Sigmoid colon (tissue), 4 donors: ENCODE measurements around the gene SEPTIN6.

Experiments used
- CTCF ChIP-seq, 4 experiments: fragments of 450-650 bp in 3 of 4; fragments of 200-600 bp in 1 of 4; IDR thresholded peaks; one replicate each; pipeline ENCODE4 v1.5.1; 2016 to 2019; ENCODE audit warnings: antibody characterized with exemption in 4 of 4, mild to moderate bottlenecking in 3 of 4, moderate library complexity in 2 of 4
- EP300 ChIP-seq, 4 donors: sonication (generic); formaldehyde crosslinking; IDR thresholded peaks; one replicate each; pipeline ENCODE4 v1.6.1; 2017; ENCODE audit warnings: antibody characterized with exemption in 4 of 4
- POLR2A ChIP-seq, 2 donors: fragments of 450-650 bp; IDR thresholded peaks; one replicate each; pipeline ENCODE4 v1.6.1; 2016; ENCODE audit warnings: antibody characterized with exemption in 2 of 2, mild to moderate bottlenecking in 2 of 2, moderate library complexity in 2 of 2
- POLR2AphosphoS5 ChIP-seq, 4 donors: sonication (generic); formaldehyde crosslinking; IDR thresholded peaks; one replicate each; pipeline ENCODE4 v1.6.1; 2017; ENCODE audit warnings: antibody characterized with exemption in 4 of 4

GRCh38 chrX:119726900-119727555 lies 34.1 kb upstream of the SEPTIN6 start:
- no peak for TF ChIP-seq CTCF (IDR thresholded peaks at IDR 0.05)
- no peak for TF ChIP-seq POLR2A (IDR thresholded peaks at IDR 0.05)
- TF ChIP-seq POLR2AphosphoS5 (IDR thresholded peaks at IDR 0.05) = no peak
- TF ChIP-seq EP300 (IDR thresholded peaks at IDR 0.05) = no peak
